ENCODE results near the gene WNT7B.
A peak's percentile ranks its signal among the peaks of the same experiment; 100 is the strongest.

WNT7B gene

GRCh38 chr22:45994491-45995404, 17.8 kb upstream of the WNT7B start:
- peak; percentile 56 for DNase-seq

- no peak for DNase-seq
These were observed 16.9 kb upstream of the WNT7B start for GRCh38 chr22:45993841-45994240.

- DNase-seq, result no peak
These were observed 16.3 kb upstream of the WNT7B start for GRCh38 chr22:45993143-45993692.

- no peak for DNase-seq
These were observed 15.8 kb upstream of the WNT7B start for GRCh38 chr22:45992737-45993136.

- no peak for DNase-seq
These were observed 14.1 kb upstream of the WNT7B start for GRCh38 chr22:45991098-45991497.

- no peak for DNase-seq
These were observed 10.3 kb upstream of the WNT7B start for GRCh38 chr22:45987136-45987861.

- no peak for DNase-seq
These were observed 7.5 kb upstream of the WNT7B start for GRCh38 chr22:45984316-45984916.

- DNase-seq, result no peak
These were observed 6.8 kb upstream of the WNT7B start for GRCh38 chr22:45983797-45984196.

- DNase-seq, result no peak
These were observed 3.8 kb upstream of the WNT7B start for GRCh38 chr22:45980761-45981160.

- DNase-seq, result no peak
These were observed 3.3 kb upstream of the WNT7B start for GRCh38 chr22:45980268-45980570.

- DNase-seq, result no peak
These were observed 1.3 kb upstream of the WNT7B start for GRCh38 chr22:45978275-45978713.

GRCh38 chr22:45977551-45978274, 751 bp upstream of the WNT7B start:
- DNase-seq, result no peak

- DNase-seq, result no peak
These were observed 534 bp downstream of the WNT7B start for GRCh38 chr22:45976254-45977002.

GRCh38 chr22:45975164-45976161, 1.5 kb downstream of the WNT7B start:
- no peak for DNase-seq

GRCh38 chr22:45974498-45974897, 2.5 kb downstream of the WNT7B start:
- DNase-seq, result no peak

- DNase-seq, result no peak
These were observed 4.1 kb downstream of the WNT7B start for GRCh38 chr22:45972889-45973253.

- DNase-seq, result no peak
These were observed 4.7 kb downstream of the WNT7B start for GRCh38 chr22:45972091-45972888.

- DNase-seq, result no peak
These were observed 5.4 kb downstream of the WNT7B start for GRCh38 chr22:45971408-45972028.

GRCh38 chr22:45970705-45971407, 6.1 kb downstream of the WNT7B start:
- no peak for DNase-seq
